T-helper 17 cell (primary cell): ENCODE results near the gene SYTL1. TPM values are rescaled to one million over a fixed set of nuclear protein-coding genes. Genes with fewer than 3 reads are reported as not detected.
A peak's percentile ranks its signal among the peaks of the same experiment; 100 is the strongest.

ENCODE experiments used
- ATAC-seq: fragments of 150-1000 bp; cut with Tn5 transposase; 2 replicates; pipeline ENCODE4 v1.10.0; 2021; ENCODE audit warnings: mild to moderate bottlenecking, moderate library complexity
- DNase-seq, 3 donors: peaks; one replicate each; pipeline versions ENCODE4 v3.0.0 to v3.0.0-alpha.2; 2020 to 2021
- H3K9me3 ChIP-seq: one replicate; pipeline ENCODE4 v1.7.0; 2013; ENCODE audit warnings: low read length, mild to moderate bottlenecking; ENCODE audit not compliant: control insufficient read depth, poor library complexity, severe bottlenecking
- H3K27ac Mint-ChIP-seq: one replicate; pipeline ENCODE4 v1.8.0; 2022; ENCODE audit warnings: mild to moderate bottlenecking, moderate library complexity, mixed read lengths
- H3K27me3 Mint-ChIP-seq: one replicate; pipeline ENCODE4 v1.8.0; 2022; ENCODE audit warnings: mixed read lengths
- H3K36me3 Mint-ChIP-seq: one replicate; pipeline ENCODE4 v1.8.0; 2022; ENCODE audit warnings: low read depth, mixed read lengths
- H3K4me1 Mint-ChIP-seq: one replicate; pipeline ENCODE4 v1.8.0; 2022; ENCODE audit warnings: mild to moderate bottlenecking, mixed read lengths
- H3K4me3 Mint-ChIP-seq: one replicate; pipeline ENCODE4 v1.8.0; 2022; ENCODE audit warnings: mild to moderate bottlenecking, moderate library complexity, mixed read lengths
- total RNA-seq, 4 donors: library from RNA in 2 of 4; stranded (reverse) in 2 of 4; gene quantifications; one replicate each; pipeline ENCODE4 v1.2.3 and lab custom pipeline; 2022 to 2026

SYTL1 gene
- total RNA-seq, 2 donors from 2014 or later, result 206 to 261 TPM

DNA sequence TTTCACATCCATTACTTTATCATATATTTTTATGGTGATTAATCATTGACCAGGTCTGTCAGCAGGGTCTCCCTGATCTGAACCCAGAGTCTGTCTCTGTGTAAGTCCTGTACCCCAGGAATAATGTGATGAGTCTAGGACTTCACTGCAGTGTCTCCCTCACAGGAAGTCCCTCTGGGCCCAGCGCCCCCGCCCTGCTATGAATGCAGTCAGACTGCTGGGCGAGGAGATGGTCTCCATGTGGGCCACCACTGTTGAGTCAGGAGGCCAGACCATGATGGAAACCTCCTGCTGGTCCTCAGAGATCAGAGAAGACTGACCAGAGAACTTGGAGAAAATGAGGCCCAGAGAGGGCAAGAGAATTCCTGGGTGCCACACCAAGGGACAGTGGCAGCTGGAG, 10.4 kb upstream of the SYTL1 start:
- peak overlapping the region; percentile 60 for H3K27ac Mint-ChIP-seq

GRCh38 chr1:27331922-27332321, 9.9 kb upstream of the SYTL1 start:
- DNase-seq (no peak), ATAC-seq (no peak)
- H3K9me3 ChIP-seq, result no peaks in the 10 kb centered on the region
- Mint-ChIP-seq H3K27me3 (no peaks in the 10 kb centered on the region), H3K4me1 (peaks cover 34% of the 10 kb centered on the region), H3K36me3 (peaks cover 2% of the 10 kb centered on the region), H3K27ac (peak overlapping the region; percentile 60), H3K4me3 (no peak overlapping the region)

More for the DNA sequence above, 10.4 kb upstream of the SYTL1 start:
- peaks cover 36% of the 10 kb centered on the region for H3K4me1 Mint-ChIP-seq
- no peaks in the 10 kb centered on the region for H3K9me3 ChIP-seq
- DNase-seq (no peak), ATAC-seq (no peak)
- peaks cover 2% of the 10 kb centered on the region for H3K36me3 Mint-ChIP-seq
- no peaks in the 10 kb centered on the region for H3K27me3 Mint-ChIP-seq
- no peak overlapping the region for H3K4me3 Mint-ChIP-seq

GRCh38 chr1:27332536-27333281, 9.1 kb upstream of the SYTL1 start:
- Mint-ChIP-seq H3K27me3 (no peaks in the 10 kb centered on the region), H3K36me3 (peaks cover 2% of the 10 kb centered on the region), H3K4me1 (peaks cover 33% of the 10 kb centered on the region), H3K4me3 (no peak overlapping the region), H3K27ac (peak overlapping the region; percentile 60)
- ATAC-seq (peak; percentile 86), DNase-seq (peak; percentile 45 to 58 (median 52))
- no peaks in the 10 kb centered on the region for H3K9me3 ChIP-seq

DNA sequence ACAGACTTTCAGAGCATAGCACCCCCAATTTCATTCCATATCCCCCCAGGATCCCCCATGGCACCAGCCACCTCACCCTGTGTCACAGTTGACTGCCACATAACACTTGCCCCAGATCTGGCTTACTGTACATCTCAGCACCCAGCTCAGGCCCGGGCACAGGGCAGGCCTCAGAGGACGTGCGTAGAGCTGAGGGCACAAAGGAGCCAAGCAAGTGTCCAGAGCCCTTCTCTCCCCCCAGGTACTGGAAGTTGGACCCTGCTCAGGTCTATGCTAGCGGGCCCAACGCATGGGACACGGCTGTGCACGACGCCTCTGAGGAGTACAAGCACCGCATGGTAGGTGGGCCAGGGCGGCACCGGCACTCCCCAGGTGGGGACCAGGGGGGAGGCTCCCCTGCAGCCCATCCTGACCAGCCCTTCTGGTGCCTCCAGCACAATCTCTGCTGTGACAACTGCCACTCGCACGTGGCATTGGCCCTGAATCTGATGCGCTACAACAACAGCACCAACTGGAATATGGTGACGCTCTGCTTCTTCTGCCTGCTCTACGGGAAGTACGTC, 8.0 kb upstream of the SYTL1 start:
- DNase-seq, result no peak

DNA sequence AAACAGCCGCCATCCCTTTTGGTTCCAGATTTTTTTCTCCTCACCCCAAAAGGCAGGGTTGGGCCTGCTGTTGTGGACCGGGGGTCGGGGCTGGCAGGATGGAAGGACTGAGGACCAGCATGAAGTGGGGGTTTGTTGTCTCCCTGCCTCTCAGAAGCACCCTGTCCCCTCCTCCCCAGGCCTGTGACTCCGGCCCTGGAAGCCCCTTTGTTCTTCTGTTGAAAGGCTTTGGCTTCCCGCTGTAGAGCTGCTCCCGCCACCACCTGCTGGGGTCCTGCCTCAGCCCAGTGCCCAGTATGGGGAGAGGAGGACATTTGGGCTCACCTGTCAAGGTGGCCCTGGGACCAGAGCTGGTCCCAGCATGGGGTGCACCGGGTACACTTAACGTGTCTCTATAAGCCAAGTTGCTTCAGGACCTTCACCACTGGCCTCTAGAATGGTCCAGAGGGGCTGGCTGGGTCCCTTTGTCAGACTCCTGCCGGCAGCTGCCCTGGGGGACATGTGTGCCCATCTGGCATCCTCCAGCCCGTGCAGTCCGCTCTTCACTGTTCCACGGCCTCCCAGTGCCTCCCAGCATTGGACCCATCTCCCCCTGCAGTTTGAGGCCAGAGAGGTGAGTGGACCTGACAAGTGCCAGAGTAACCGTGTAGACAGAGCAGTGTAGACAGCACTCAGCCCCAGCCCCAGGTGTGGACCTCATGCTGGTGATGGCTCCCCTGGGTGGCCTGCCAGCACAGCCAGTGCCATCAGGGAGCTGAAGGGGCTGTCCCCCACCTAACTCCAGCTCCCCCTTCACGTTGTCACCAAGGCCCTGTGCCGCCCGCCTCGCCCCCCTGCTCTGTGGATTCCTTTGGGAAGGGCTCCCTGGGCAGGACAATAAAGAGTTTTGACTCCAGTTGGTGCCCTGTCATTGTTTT, 6.1 kb upstream of the SYTL1 start:
- no peak for ATAC-seq
- H3K4me3 Mint-ChIP-seq, result no peak overlapping the region
- H3K9me3 ChIP-seq, result no peaks in the 10 kb centered on the region
- H3K4me1 Mint-ChIP-seq, result peaks cover 29% of the 10 kb centered on the region
- no peak overlapping the region for H3K27ac Mint-ChIP-seq
- no peaks in the 10 kb centered on the region for H3K36me3 Mint-ChIP-seq
- no peak for DNase-seq
- H3K27me3 Mint-ChIP-seq, result no peaks in the 10 kb centered on the region

More for the DNA sequence above, 8.0 kb upstream of the SYTL1 start:
- H3K27me3 Mint-ChIP-seq, result no peaks in the 10 kb centered on the region
- ATAC-seq, result no peak
- peaks cover 22% of the 10 kb centered on the region for H3K4me1 Mint-ChIP-seq
- no peaks in the 10 kb centered on the region for H3K9me3 ChIP-seq
- no peaks in the 10 kb centered on the region for H3K36me3 Mint-ChIP-seq
- no peak overlapping the region for H3K4me3 Mint-ChIP-seq
- H3K27ac Mint-ChIP-seq, result peak overlapping the region; percentile 60

- no peak for ATAC-seq
- Mint-ChIP-seq H3K4me1 (peaks cover 35% of the 10 kb centered on the region), H3K27ac (peak overlapping the region; percentile 75), H3K4me3 (no peak overlapping the region), H3K36me3 (no peaks in the 10 kb centered on the region), H3K27me3 (no peaks in the 10 kb centered on the region)
- no peaks in the 10 kb centered on the region for H3K9me3 ChIP-seq
- DNase-seq, result no peak
These were observed 5.1 kb upstream of the SYTL1 start for GRCh38 chr1:27336756-27337155.

DNA sequence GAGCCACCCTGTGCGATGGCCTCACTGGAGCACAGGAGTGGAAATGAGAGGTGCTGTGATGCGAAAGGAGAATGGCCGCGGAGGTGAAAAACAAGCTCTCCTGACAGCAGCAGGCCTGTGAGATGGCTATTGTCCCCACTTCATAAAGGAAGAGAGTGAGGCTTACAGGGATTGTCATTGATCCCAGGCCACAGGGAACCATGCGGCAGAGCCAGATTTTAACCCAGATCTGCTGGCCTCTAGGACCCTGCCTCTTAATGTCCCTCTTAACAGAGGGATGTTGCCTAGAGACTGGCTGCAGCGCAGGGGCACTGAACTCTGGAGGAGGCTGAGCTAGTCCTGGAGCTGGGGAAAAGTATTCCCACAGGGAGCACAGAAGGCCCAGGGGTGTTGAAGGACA, 3.1 kb upstream of the SYTL1 start:
- no peaks in the 10 kb centered on the region for H3K27me3 Mint-ChIP-seq
- H3K36me3 Mint-ChIP-seq, result peaks cover 5% of the 10 kb centered on the region
- H3K4me3 Mint-ChIP-seq, result peak overlapping the region; percentile 76
- H3K4me1 Mint-ChIP-seq, result peaks cover 37% of the 10 kb centered on the region
- peak overlapping the region; percentile 98 for H3K27ac Mint-ChIP-seq
- no peak for ATAC-seq
- no peaks in the 10 kb centered on the region for H3K9me3 ChIP-seq
- DNase-seq, result no peak

- H3K27ac Mint-ChIP-seq, result peak overlapping the region; percentile 98
- peaks cover 5% of the 10 kb centered on the region for H3K36me3 Mint-ChIP-seq
- H3K4me3 Mint-ChIP-seq, result peak overlapping the region; percentile 76
- DNase-seq, result no peak
- no peaks in the 10 kb centered on the region for H3K9me3 ChIP-seq
- no peaks in the 10 kb centered on the region for H3K27me3 Mint-ChIP-seq
- no peak for ATAC-seq
- peaks cover 39% of the 10 kb centered on the region for H3K4me1 Mint-ChIP-seq
These were observed 2.6 kb upstream of the SYTL1 start for GRCh38 chr1:27339213-27339612.

DNA sequence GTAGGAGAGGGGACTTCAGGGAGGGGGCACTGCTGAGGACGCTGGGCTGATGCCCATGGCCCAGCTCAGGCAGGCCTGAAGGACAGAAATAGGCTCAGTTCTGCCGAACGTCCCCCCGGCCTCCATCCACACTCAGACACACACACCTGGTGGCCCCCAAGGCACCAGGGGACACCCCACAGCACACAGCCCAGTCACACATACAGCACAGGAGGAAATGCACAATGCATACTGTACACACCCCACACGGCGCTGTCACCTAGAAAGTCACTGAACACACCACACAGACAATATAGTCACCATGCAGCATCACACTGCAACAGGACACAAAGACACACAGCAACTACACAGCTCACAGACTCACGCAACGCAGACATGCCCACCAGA, 562 bp downstream of the SYTL1 start:
- DNase-seq (no peak), ATAC-seq (peak; percentile 48)
- peak overlapping the region; percentile 98 for H3K27ac Mint-ChIP-seq
- no peaks in the 10 kb centered on the region for H3K27me3 Mint-ChIP-seq
- no peaks in the 10 kb centered on the region for H3K9me3 ChIP-seq
- H3K36me3 Mint-ChIP-seq, result peaks cover 9% of the 10 kb centered on the region
- H3K4me1 Mint-ChIP-seq, result peaks cover 53% of the 10 kb centered on the region
- peak overlapping the region; percentile 99 for H3K4me3 Mint-ChIP-seq

DNA sequence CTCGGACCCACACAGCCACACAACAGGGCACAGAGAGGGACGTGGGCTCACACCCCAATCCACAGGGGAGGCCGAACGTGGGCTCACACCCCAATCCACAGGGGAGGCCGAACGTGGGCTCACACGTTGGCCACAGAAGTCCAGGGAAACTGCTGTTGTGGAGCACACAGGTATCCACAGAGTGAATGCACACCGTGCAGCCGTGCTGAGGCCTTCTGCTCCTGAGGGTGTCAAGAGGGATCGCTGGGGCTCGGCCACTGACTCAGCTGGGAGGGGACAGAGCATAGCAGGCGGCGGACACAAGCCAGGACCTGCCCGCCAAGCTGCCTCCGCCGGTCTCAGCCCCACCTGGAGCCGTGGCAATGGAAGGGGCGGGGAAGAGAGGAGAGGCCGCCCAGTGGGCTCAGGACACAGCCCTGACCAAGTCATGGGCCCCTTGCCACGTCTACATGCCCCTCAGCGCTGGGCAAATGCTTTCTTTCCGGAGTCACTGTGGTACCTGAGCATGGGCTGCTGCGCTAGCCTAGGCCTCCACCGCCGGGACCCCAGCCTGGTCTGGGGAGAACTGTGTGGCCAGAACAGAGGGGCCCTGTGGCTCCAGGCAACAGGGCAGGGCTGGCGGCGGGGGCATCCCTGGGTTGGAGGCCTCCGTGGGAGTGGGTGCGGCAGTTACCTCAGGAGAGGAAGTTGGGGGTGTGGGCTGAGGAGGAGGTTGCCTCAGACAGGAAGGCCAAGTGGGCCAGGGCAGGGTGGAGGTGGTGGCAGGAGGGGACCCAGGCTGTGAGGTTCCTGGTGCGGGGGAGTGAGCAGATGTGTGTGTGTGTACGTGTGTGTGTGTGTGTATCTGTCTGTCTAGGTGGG, 1.2 kb downstream of the SYTL1 start:
- peaks cover 57% of the 10 kb centered on the region for H3K4me1 Mint-ChIP-seq
- no peaks in the 10 kb centered on the region for H3K27me3 Mint-ChIP-seq
- peaks cover 10% of the 10 kb centered on the region for H3K36me3 Mint-ChIP-seq
- peak overlapping the region; percentile 99 for H3K4me3 Mint-ChIP-seq
- ATAC-seq, result peak; percentile 87
- H3K27ac Mint-ChIP-seq, result peak overlapping the region; percentile 98
- DNase-seq, result peak; percentile 64 to 76 (median 67)
- no peaks in the 10 kb centered on the region for H3K9me3 ChIP-seq

GRCh38 chr1:27343639-27344025, 1.8 kb downstream of the SYTL1 start:
- peaks cover 12% of the 10 kb centered on the region for H3K36me3 Mint-ChIP-seq
- H3K9me3 ChIP-seq, result no peaks in the 10 kb centered on the region
- peaks cover 59% of the 10 kb centered on the region for H3K4me1 Mint-ChIP-seq
- ATAC-seq (peak; percentile 6), DNase-seq (no peak)
- H3K4me3 Mint-ChIP-seq, result peak overlapping the region; percentile 99
- no peaks in the 10 kb centered on the region for H3K27me3 Mint-ChIP-seq
- H3K27ac Mint-ChIP-seq, result peak overlapping the region; percentile 98

DNA sequence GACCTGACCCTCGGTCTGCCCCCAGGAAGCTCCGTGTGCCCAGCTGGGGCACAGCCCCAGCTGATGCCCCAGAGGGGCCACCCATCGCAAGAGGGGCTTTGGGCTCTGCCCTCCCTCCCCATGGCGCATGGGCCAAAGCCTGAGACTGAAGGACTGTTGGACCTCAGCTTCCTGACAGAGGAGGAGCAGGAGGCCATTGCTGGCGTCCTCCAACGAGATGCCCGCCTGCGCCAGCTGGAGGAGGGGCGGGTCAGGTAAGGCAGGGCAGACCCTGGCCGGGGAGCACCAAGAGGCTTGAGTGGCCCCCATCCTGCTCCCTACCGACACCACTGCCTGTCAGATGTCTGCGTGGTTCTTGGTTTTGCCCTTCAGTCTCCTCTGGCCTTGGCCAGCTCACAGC, 3.5 kb downstream of the SYTL1 start:
- H3K27ac Mint-ChIP-seq, result peak overlapping the region; percentile 57
- no peaks in the 10 kb centered on the region for H3K27me3 Mint-ChIP-seq
- peak overlapping the region; percentile 80 for H3K4me3 Mint-ChIP-seq
- no peak for DNase-seq
- ATAC-seq, result no peak
- peaks cover 49% of the 10 kb centered on the region for H3K4me1 Mint-ChIP-seq
- H3K36me3 Mint-ChIP-seq, result peaks cover 12% of the 10 kb centered on the region
- no peaks in the 10 kb centered on the region for H3K9me3 ChIP-seq
